DND-41 (cell line): ENCODE data around the gene COLEC12.
"Not testable (repeated sequence)": the region's sequence is repeated elsewhere in the genome, so short reads cannot be mapped to it uniquely, and the experiment has no call there.

Source experiments
- ATAC-seq: fragments of 200-7000 bp; cut with Tn5 transposase; 3 replicates; pipeline ENCODE4 v1.9.1; 2021; ENCODE audit warnings: low read depth; ENCODE audit not compliant: insufficient read depth
- DNase-seq: peaks from one replicate; pipeline ENCODE4 v3.0.0-alpha.2; 2020
- H2AFZ ChIP-seq: 2 replicates; pipeline ENCODE4 v1.6.0; 2012; ENCODE audit warnings: low read depth, low read length
- H3K27ac ChIP-seq: 2 replicates; pipeline ENCODE4 v1.5.1; 2012; ENCODE audit warnings: low read length, inconsistent platforms
- H3K27me3 ChIP-seq: fragments of 200-600 bp; sonication (generic); 2 replicates; pipeline ENCODE4 v1.6.0; 2012; ENCODE audit warnings: low read length, mild to moderate bottlenecking, inconsistent platforms; ENCODE audit not compliant: insufficient read depth, poor library complexity
- H3K36me3 ChIP-seq: 2 replicates; pipeline ENCODE4 v1.5.1; 2012; ENCODE audit warnings: low read length, inconsistent platforms; ENCODE audit not compliant: insufficient read depth
- H3K4me1 ChIP-seq: 2 replicates; pipeline ENCODE4 v1.5.1; 2012; ENCODE audit warnings: mild to moderate bottlenecking, low read length; ENCODE audit not compliant: insufficient read depth
- H3K4me2 ChIP-seq: 2 replicates; pipeline ENCODE4 v1.6.0; 2012; ENCODE audit warnings: mild to moderate bottlenecking, moderate library complexity, low read length, inconsistent platforms; ENCODE audit not compliant: insufficient read depth
- H3K4me3 ChIP-seq, 2 experiments: fragments of 200-600 bp in 1 of 2; shearing (Covaris generic) in 1 of 2; 2 replicates each; pipeline ENCODE4 v1.5.1; 2012 to 2016; ENCODE audit warnings: inconsistent platforms in 2 of 2, low read length in 2 of 2, mild to moderate bottlenecking in 2 of 2, low read depth in 1 of 2, moderate library complexity in 1 of 2
- H3K79me2 ChIP-seq: 2 replicates; pipeline ENCODE4 v1.6.0; 2012; ENCODE audit warnings: low read length, inconsistent platforms; ENCODE audit not compliant: insufficient read depth
- H3K9ac ChIP-seq: 2 replicates; pipeline ENCODE4 v1.6.0; 2012; ENCODE audit warnings: low read depth, mild to moderate bottlenecking, inconsistent platforms, low read length, moderate library complexity
- H3K9me3 ChIP-seq: 2 replicates; pipeline ENCODE4 v1.5.1; 2012; ENCODE audit warnings: low read length, moderate library complexity, mild to moderate bottlenecking, inconsistent platforms; ENCODE audit not compliant: insufficient read depth, severe bottlenecking
- H4K20me1 ChIP-seq: 2 replicates; pipeline ENCODE4 v1.6.0; 2012; ENCODE audit warnings: low read length; ENCODE audit not compliant: insufficient read depth
- CTCF ChIP-seq: IDR thresholded peaks from 2 replicates; pipeline ENCODE4 v1.5.1; 2012; ENCODE audit warnings: borderline replicate concordance, low read length, moderate library complexity, mild to moderate bottlenecking; ENCODE audit not compliant: poor library complexity, severe bottlenecking; ENCODE audit errors: extremely low read depth
- EZH2 ChIP-seq: IDR thresholded peaks from 3 replicates; pipeline ENCODE4 v1.6.1; 2012; ENCODE audit warnings: borderline replicate concordance, low read depth, mild to moderate bottlenecking, moderate library complexity, low read length, inconsistent platforms; ENCODE audit not compliant: severe bottlenecking

Gene COLEC12

DNA sequence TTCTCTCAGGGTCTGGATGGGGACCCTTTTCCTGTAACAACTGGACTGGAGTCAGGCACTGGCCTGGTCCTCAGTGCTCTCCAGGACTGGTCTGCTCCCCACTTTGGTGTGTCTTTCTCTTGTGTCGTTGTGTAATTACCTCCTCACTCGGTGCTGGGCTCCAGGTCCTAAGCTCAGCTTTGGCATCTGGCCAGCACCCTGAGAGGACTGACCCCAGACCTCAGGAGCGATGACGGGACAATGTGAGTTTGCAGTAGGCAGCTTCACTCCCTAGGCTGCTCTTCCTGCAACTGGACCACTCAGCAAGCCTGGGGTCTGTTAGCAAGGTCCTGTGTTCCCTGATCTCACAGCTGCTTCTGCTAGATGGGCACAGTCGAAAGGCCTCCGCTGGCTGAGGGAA is 93.8 kb downstream of the COLEC12 start:
- no peak for TF ChIP-seq EZH2
- TF ChIP-seq CTCF: no peak
- Histone ChIP-seq H3K27me3 (no peaks in the 10 kb centered on the region), H3K27ac (no peak overlapping the region), H3K4me3 (no peak overlapping the region), H3K79me2 (no peaks in the 10 kb centered on the region), H3K4me2 (no peak overlapping the region), H3K9ac (no peak overlapping the region), H3K36me3 (no peaks in the 10 kb centered on the region), H2AFZ (no peak overlapping the region), H3K4me1 (no peaks in the 10 kb centered on the region), H3K9me3 (peaks cover 3% of the 10 kb centered on the region), H4K20me1 (no peaks in the 10 kb centered on the region)
- DNase-seq: no peak
- no peak for ATAC-seq

DNA sequence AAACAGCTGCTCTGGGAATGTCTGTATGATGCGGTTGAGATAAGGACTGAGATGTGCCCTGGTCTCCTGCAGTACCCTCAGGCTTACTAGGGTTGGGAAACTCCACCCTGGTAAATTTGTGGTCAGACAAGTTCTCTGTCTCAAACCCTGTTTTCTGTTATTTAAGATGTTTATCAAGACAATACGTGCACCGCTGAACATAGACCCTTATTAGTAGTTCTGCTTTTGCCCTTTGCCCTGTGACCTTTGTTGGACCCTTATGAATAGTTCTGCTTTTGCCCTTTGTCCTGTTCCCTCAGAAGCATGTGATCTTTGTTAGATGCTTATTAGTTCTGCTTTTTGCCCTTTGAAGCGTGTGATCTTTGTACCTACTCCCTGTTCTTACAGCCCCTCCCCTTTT is 95.5 kb downstream of the COLEC12 start:
- H3K4me3 ChIP-seq, H4K20me1 ChIP-seq, DNase-seq, ATAC-seq, H3K27me3 ChIP-seq, H3K9ac ChIP-seq, H3K4me2 ChIP-seq, H3K79me2 ChIP-seq, H3K27ac ChIP-seq, H3K36me3 ChIP-seq, H2AFZ ChIP-seq, H3K4me1 ChIP-seq, H3K9me3 ChIP-seq: not testable (repeated sequence)

DNA sequence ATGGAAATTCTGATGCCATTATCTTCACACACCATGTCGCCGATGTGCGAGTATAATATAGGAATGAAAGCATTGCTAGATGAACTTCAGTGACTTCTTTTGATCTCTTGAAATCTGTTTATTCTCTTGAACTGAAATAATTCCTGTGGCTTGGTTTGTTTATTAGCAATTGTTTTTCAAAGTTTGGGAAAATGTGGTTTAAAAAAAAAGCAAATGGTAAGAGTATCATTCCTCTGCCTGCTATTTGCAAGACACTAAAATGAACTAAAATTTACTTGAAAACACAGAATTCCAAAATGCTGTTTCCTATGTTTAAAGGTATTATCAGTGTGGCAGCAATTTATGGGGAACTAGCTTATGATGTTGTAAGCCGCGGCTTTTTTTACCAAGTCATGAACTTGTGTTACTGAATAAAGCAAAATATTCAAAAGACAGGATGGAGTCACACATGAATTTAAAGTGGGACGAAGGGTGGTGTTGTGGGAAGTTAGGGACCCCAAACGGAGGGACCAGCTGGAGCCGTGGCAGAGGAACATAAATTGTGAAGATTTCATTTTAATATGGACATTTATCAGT is 96.4 kb downstream of the COLEC12 start:
- no peaks in the 10 kb centered on the region for H3K27me3 ChIP-seq
- no peak overlapping the region for H2AFZ ChIP-seq
- ATAC-seq (no peak), DNase-seq (no peak)
- no peak for TF ChIP-seq CTCF
- TF ChIP-seq EZH2: no peak
- H3K9ac ChIP-seq: no peak overlapping the region
- H3K4me3 ChIP-seq: no peak overlapping the region
- peaks cover 3% of the 10 kb centered on the region for H3K9me3 ChIP-seq
- no peaks in the 10 kb centered on the region for H3K4me1 ChIP-seq
- no peak overlapping the region for H3K27ac ChIP-seq
- no peaks in the 10 kb centered on the region for H4K20me1 ChIP-seq
- no peaks in the 10 kb centered on the region for H3K79me2 ChIP-seq
- no peak overlapping the region for H3K4me2 ChIP-seq
- no peaks in the 10 kb centered on the region for H3K36me3 ChIP-seq

GRCh38 chr18:402129-402528 is 98.4 kb downstream of the COLEC12 start:
- H3K79me2 ChIP-seq: no peaks in the 10 kb centered on the region
- H3K4me3 ChIP-seq: no peak overlapping the region
- TF ChIP-seq EZH2: no peak
- no peak for TF ChIP-seq CTCF
- ATAC-seq (no peak), DNase-seq (no peak)
- H3K27me3 ChIP-seq: no peaks in the 10 kb centered on the region
- H2AFZ ChIP-seq: no peak overlapping the region; the same call in 1 of the 2 replicates
- H4K20me1 ChIP-seq: no peaks in the 10 kb centered on the region
- H3K4me1 ChIP-seq: no peaks in the 10 kb centered on the region
- no peak overlapping the region for H3K9ac ChIP-seq
- H3K4me2 ChIP-seq: no peak overlapping the region
- H3K27ac ChIP-seq: no peak overlapping the region
- H3K36me3 ChIP-seq: no peaks in the 10 kb centered on the region
- peaks cover 3% of the 10 kb centered on the region for H3K9me3 ChIP-seq
